ENCODE measurements around the gene BRPF1. TPM values are rescaled to one million over a fixed set of nuclear protein-coding genes. Genes with fewer than 3 reads are reported as not detected.

Gene BRPF1
- total and polyA plus RNA-seq, 5 donors, result 6.4 to 12.0 (median 11.6) TPM

DNA sequence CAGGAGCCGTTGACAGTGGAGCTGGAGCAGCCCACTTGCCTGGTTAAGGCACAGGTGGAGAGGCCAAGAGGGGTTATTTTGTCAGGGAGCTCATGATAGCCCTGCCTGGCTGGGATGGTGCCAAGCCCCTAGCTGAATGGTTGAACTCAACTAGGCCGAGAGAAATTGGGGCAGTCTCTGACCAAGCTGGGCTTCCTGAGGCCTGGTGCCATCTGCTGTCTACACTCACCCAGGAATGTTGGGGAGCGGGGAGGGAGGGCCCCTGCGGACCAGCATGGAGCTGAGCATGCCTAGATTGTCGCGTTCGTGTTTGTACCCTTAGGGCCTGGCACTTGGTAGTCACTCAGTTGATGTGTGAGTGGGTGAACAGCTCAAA lies 1.2 kb downstream of the BRPF1 start:
- no peaks in the 10 kb centered on the region for H3K27me3 ChIP-seq (ENCODE audit: control insufficient read depth, insufficient read depth)
- intact Hi-C loops (cut with DNase I), result loop anchor here in 1 of 4 donors (5.0 to 10.0 kb wide), 2 partner anchors 52 to 230 kb away; no protein-coding TSS in a partner anchor
- H3K4me1 ChIP-seq (ENCODE audit: control insufficient read depth, insufficient read depth, low read length), result peaks cover 8% of the 10 kb centered on the region
- no peak for ATAC-seq
- DNase-seq, result peak in 1 of 3 donors; percentile 67
- H3K4me3 ChIP-seq (ENCODE audit: low read length), result peak overlapping the region; percentile 92
- H3K27ac ChIP-seq (ENCODE audit: low read length), result no peak overlapping the region
- H3K9me3 ChIP-seq (ENCODE audit: control insufficient read depth, low read length), result no peaks in the 10 kb centered on the region
- WGBS, result 37% methylated on average over 7 of the region's 7 CpGs

DNA sequence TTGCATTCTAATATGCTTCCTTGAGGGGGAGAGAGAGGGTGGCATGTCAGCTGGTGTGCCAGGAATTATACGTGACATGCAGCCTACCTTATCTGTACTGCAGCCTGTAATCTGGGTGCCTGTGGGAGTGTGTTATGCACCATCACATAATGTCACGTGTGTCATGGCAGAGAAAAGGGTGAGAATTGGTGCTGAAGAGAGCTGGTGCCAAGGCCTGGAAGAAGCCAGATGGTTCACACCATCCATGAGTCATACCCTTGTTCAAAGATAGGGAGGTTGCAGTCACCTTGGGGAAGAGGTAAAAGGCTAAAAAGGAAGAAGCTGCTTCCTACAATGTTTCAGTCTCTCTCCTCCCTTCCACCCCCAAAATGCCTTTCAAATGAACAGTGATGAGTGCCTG lies 5.3 kb downstream of the BRPF1 start:
- DNase-seq (no peak), ATAC-seq (no peak)
- Histone ChIP-seq H3K27me3 (ENCODE audit: control insufficient read depth, insufficient read depth) (no peaks in the 10 kb centered on the region), H3K27ac (ENCODE audit: low read length) (no peak overlapping the region), H3K4me1 (ENCODE audit: control insufficient read depth, insufficient read depth, low read length) (peaks cover 8% of the 10 kb centered on the region), H3K4me3 (ENCODE audit: low read length) (no peak overlapping the region), H3K9me3 (ENCODE audit: control insufficient read depth, low read length) (no peaks in the 10 kb centered on the region)
- intact Hi-C loops (cut with DNase I), result loop anchor here in 1 of 4 donors (10.0 kb wide), 1 partner anchor 48 kb away; no protein-coding TSS in a partner anchor
- 51% methylated on average over 2 of the region's 2 CpGs for WGBS

DNA sequence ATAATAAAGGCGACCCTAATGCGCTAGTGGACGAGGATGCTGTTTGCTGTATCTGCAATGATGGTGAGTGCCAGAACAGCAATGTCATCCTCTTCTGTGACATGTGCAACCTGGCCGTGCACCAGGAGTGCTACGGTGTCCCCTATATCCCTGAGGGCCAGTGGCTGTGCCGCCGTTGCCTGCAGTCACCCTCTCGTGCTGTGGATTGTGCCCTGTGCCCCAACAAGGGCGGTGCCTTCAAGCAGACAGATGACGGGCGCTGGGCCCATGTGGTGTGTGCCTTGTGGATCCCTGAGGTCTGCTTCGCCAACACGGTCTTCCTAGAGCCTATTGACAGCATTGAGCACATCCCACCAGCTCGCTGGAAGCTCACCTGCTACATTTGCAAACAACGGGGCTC lies 7.6 kb downstream of the BRPF1 start:
- Histone ChIP-seq H3K9me3 (ENCODE audit: control insufficient read depth, low read length) (no peaks in the 10 kb centered on the region), H3K27me3 (ENCODE audit: control insufficient read depth, insufficient read depth) (no peaks in the 10 kb centered on the region), H3K27ac (ENCODE audit: low read length) (no peak overlapping the region), H3K4me3 (ENCODE audit: low read length) (no peak overlapping the region), H3K4me1 (ENCODE audit: control insufficient read depth, insufficient read depth, low read length) (no peaks in the 10 kb centered on the region)
- no peak for DNase-seq
- intact Hi-C loops (cut with DNase I), result loop anchor here in 1 of 4 donors (10.0 kb wide), 1 partner anchor 46 kb away; no protein-coding TSS in a partner anchor
- no peak for ATAC-seq
- WGBS, result 91% methylated on average over 15 of the region's 15 CpGs

DNA sequence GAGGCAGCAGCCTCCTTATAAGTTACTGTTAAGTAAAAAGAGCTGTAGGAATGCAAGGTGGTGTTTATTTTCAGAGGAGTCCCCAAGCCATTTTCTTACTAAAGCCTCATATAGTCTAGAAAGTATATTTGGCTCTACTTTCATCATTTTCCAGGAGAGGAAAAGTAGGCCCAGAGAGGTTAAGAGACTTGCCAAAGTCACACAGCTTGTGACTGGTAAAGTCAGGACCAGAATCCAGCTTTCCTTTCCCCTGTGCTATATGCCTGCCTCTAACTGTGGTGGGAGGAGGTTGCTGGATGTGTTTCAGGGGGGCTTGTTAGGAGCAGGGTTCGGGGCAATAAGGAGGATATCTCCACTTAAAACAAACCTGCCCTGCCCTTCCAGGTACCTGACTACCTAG lies 11.0 kb downstream of the BRPF1 start:
- intact Hi-C loops (cut with DNase I), result no loop called here
- Histone ChIP-seq H3K9me3 (ENCODE audit: control insufficient read depth, low read length) (no peaks in the 10 kb centered on the region), H3K4me1 (ENCODE audit: control insufficient read depth, insufficient read depth, low read length) (no peaks in the 10 kb centered on the region), H3K27ac (ENCODE audit: low read length) (no peak overlapping the region), H3K27me3 (ENCODE audit: control insufficient read depth, insufficient read depth) (no peaks in the 10 kb centered on the region), H3K4me3 (ENCODE audit: low read length) (no peak overlapping the region)
- DNase-seq, result no peak
- no peak for ATAC-seq
- 91% methylated on average over 1 of the region's 1 CpG for WGBS

DNA sequence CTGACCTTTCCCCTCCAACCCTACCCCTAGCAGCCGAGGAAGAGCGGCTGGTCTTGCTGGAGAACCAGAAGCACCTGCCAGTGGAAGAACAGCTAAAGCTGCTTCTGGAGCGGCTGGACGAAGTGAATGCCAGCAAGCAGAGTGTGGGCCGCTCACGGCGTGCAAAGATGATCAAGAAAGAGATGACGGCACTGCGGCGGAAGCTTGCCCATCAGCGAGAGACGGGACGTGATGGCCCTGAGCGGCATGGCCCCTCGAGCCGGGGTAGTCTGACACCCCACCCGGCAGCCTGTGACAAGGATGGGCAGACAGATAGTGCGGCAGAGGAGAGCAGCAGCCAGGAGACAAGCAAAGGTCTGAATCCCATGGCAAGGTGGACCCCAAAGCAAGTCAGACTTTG lies 12.0 kb downstream of the BRPF1 start:
- 96% methylated on average over 18 of the region's 18 CpGs for WGBS
- Histone ChIP-seq H3K4me3 (ENCODE audit: low read length) (no peak overlapping the region), H3K4me1 (ENCODE audit: control insufficient read depth, insufficient read depth, low read length) (no peaks in the 10 kb centered on the region), H3K27me3 (ENCODE audit: control insufficient read depth, insufficient read depth) (no peaks in the 10 kb centered on the region), H3K27ac (ENCODE audit: low read length) (no peak overlapping the region), H3K9me3 (ENCODE audit: control insufficient read depth, low read length) (no peaks in the 10 kb centered on the region)
- DNase-seq, result no peak
- no peak for ATAC-seq
- intact Hi-C loops (cut with DNase I), result no loop called here

DNA sequence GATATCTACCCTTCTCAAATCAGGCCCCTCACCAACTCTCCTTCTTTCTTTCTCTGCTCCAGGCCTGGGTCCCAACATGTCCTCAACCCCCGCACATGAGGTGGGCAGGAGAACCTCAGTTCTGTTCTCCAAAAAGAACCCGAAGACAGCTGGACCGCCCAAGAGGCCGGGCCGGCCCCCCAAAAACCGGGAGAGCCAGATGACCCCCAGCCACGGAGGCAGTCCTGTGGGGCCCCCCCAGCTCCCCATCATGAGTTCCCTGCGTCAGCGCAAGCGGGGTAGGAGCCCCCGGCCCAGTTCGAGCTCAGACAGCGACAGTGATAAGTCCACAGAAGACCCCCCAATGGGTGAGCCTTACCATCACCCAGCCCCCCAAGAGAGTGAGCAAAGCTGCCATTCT lies 12.6 kb downstream of the BRPF1 start:
- Histone ChIP-seq H3K9me3 (ENCODE audit: control insufficient read depth, low read length) (no peaks in the 10 kb centered on the region), H3K27ac (ENCODE audit: low read length) (no peak overlapping the region), H3K4me1 (ENCODE audit: control insufficient read depth, insufficient read depth, low read length) (peaks cover 2% of the 10 kb centered on the region), H3K4me3 (ENCODE audit: low read length) (no peak overlapping the region), H3K27me3 (ENCODE audit: control insufficient read depth, insufficient read depth) (no peaks in the 10 kb centered on the region)
- no peak for ATAC-seq
- intact Hi-C loops (cut with DNase I), result no loop called here
- 96% methylated on average over 13 of the region's 13 CpGs for WGBS
- DNase-seq, result no peak

DNA sequence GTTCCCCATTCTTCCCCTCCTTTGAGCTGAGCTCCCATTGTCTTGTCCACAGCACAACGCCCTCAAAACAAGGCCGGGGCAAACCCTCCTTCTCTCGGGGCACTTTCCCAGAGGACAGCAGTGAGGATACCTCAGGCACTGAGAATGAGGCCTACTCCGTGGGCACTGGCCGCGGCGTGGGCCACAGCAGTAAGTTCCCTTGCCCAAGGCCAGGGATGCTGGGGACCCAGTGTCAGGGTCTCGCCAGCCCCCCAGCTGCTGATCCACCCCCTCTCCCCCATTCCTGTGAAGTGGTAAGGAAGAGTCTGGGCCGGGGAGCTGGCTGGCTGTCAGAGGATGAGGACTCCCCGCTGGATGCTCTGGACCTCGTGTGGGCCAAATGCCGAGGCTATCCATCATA lies 14.0 kb downstream of the BRPF1 start:
- H3K27ac ChIP-seq (ENCODE audit: low read length), result no peak overlapping the region
- WGBS, result 89% methylated on average over 12 of the region's 12 CpGs
- DNase-seq, result no peak
- H3K4me3 ChIP-seq (ENCODE audit: low read length), result no peak overlapping the region
- no peak for ATAC-seq
- peaks cover 3% of the 10 kb centered on the region for H3K4me1 ChIP-seq (ENCODE audit: control insufficient read depth, insufficient read depth, low read length)
- intact Hi-C loops (cut with DNase I), result no loop called here
- no peaks in the 10 kb centered on the region for H3K9me3 ChIP-seq (ENCODE audit: control insufficient read depth, low read length)
- H3K27me3 ChIP-seq (ENCODE audit: control insufficient read depth, insufficient read depth), result no peaks in the 10 kb centered on the region

- Histone ChIP-seq H3K4me1 (ENCODE audit: control insufficient read depth, insufficient read depth, low read length) (peaks cover 6% of the 10 kb centered on the region), H3K4me3 (ENCODE audit: low read length) (no peak overlapping the region), H3K27me3 (ENCODE audit: control insufficient read depth, insufficient read depth) (no peaks in the 10 kb centered on the region), H3K27ac (ENCODE audit: low read length) (no peak overlapping the region), H3K9me3 (ENCODE audit: control insufficient read depth, low read length) (no peaks in the 10 kb centered on the region)
- intact Hi-C loops (cut with DNase I), result no loop called here
- no peak for DNase-seq
- WGBS, result 60% methylated on average over 5 of the region's 5 CpGs
- ATAC-seq, result no peak
Observed at GRCh38 chr3:9746330-9746729, 14.8 kb downstream of the BRPF1 start.

DNA sequence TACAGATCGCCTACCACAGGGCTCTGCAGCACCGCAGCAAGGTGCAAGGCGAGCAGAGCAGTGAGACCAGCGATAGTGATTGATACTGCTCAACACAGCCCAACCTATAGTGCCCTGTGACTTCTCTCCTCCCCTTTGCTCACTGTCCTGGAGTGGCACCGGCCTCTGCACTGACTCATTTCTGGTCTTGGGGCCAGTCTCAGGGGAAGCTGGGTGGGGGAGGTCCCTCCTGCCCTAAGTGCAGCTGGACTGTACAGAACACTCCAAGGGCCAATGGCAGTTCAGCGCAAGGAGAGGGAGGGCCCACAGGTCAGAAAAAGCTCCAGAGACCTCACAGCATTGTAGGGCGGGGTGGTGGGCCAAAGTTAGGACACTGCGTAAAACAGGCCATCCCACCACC lies 15.7 kb downstream of the BRPF1 start:
- no peaks in the 10 kb centered on the region for H3K27me3 ChIP-seq (ENCODE audit: control insufficient read depth, insufficient read depth)
- H3K4me3 ChIP-seq (ENCODE audit: low read length), result no peak overlapping the region
- peaks cover 6% of the 10 kb centered on the region for H3K4me1 ChIP-seq (ENCODE audit: control insufficient read depth, insufficient read depth, low read length)
- intact Hi-C loops (cut with DNase I), result no loop called here
- no peak for DNase-seq
- 88% methylated on average over 8 of the region's 8 CpGs for WGBS
- no peak for ATAC-seq
- no peaks in the 10 kb centered on the region for H3K9me3 ChIP-seq (ENCODE audit: control insufficient read depth, low read length)
- no peak overlapping the region for H3K27ac ChIP-seq (ENCODE audit: low read length)

GRCh38 chr3:9748031-9748430 lies 16.5 kb downstream of the BRPF1 start:
- ATAC-seq (no peak), DNase-seq (no peak)
- H3K27me3 ChIP-seq (ENCODE audit: control insufficient read depth, insufficient read depth), result no peaks in the 10 kb centered on the region
- no peaks in the 10 kb centered on the region for H3K9me3 ChIP-seq (ENCODE audit: control insufficient read depth, low read length)
- peaks cover 6% of the 10 kb centered on the region for H3K4me1 ChIP-seq (ENCODE audit: control insufficient read depth, insufficient read depth, low read length)
- H3K27ac ChIP-seq (ENCODE audit: low read length), result no peak overlapping the region
- intact Hi-C loops (cut with DNase I), result no loop called here
- WGBS, result 98% methylated on average over 2 of the region's 2 CpGs
- no peak overlapping the region for H3K4me3 ChIP-seq (ENCODE audit: low read length)

- intact Hi-C loops (cut with DNase I), result no loop called here
- peak overlapping the region; percentile 87 for H3K4me3 ChIP-seq (ENCODE audit: low read length)
- 3% methylated on average over 19 of the region's 19 CpGs for WGBS
- DNase-seq, result no peak
- no peak for ATAC-seq
- H3K27ac ChIP-seq (ENCODE audit: low read length), result peak overlapping the region; percentile 91
- H3K27me3 ChIP-seq (ENCODE audit: control insufficient read depth, insufficient read depth), result no peaks in the 10 kb centered on the region
- peaks cover 6% of the 10 kb centered on the region for H3K4me1 ChIP-seq (ENCODE audit: control insufficient read depth, insufficient read depth, low read length)
- no peaks in the 10 kb centered on the region for H3K9me3 ChIP-seq (ENCODE audit: control insufficient read depth, low read length)
Observed at GRCh38 chr3:9749296-9749644, 17.7 kb downstream of the BRPF1 start.

Measured in right cardiac atrium (tissue), 5 donors.